GM12872 (cell line): Measurements from ENCODE around the gene C1S.

Experiments
- TF ChIP-seq, protein P1 (sequence below): IDR thresholded peaks from 3 replicates; pipeline ENCODE4 v1.5.1; 2011; ENCODE audit warnings: low read depth, mild to moderate bottlenecking, low read length, moderate library complexity; ENCODE audit not compliant: insufficient read depth

Gene C1S

DNA sequence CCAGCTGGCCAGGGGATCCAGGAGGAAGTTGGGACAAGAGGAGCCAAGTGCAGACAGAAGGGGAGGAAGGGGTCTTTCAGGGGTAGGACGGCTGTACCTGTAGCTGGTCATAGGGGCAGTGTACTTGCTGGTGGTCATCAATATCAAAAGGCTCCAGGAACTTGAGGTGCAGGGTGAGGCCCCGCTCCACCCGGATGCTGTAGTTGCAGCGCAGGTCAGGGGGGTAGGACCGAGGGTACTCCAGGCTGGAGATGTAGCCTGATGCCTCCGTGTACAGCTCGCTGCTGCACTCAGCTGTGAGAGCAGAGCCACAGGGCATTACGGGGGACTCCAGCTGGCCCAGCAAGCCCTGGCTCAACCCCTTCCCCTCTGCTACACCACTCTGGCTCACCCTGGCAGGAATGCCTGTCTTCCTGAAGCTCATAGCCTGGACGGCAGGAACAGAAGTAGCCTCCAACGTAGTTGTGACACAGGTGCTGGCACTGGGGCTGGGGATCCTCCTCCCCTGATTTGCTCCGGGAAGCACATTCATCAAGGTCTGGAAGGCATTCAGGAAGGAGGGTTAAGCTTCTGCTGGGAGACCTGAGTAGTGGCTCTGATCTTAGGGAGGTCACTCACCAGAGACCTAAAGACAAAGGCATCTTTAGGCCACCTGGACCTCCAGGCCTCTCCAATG lies 28.8 kb downstream of the C1S start:
- TF ChIP-seq, protein P1, sequence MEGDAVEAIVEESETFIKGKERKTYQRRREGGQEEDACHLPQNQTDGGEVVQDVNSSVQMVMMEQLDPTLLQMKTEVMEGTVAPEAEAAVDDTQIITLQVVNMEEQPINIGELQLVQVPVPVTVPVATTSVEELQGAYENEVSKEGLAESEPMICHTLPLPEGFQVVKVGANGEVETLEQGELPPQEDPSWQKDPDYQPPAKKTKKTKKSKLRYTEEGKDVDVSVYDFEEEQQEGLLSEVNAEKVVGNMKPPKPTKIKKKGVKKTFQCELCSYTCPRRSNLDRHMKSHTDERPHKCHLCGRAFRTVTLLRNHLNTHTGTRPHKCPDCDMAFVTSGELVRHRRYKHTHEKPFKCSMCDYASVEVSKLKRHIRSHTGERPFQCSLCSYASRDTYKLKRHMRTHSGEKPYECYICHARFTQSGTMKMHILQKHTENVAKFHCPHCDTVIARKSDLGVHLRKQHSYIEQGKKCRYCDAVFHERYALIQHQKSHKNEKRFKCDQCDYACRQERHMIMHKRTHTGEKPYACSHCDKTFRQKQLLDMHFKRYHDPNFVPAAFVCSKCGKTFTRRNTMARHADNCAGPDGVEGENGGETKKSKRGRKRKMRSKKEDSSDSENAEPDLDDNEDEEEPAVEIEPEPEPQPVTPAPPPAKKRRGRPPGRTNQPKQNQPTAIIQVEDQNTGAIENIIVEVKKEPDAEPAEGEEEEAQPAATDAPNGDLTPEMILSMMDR, result no peak

DNA sequence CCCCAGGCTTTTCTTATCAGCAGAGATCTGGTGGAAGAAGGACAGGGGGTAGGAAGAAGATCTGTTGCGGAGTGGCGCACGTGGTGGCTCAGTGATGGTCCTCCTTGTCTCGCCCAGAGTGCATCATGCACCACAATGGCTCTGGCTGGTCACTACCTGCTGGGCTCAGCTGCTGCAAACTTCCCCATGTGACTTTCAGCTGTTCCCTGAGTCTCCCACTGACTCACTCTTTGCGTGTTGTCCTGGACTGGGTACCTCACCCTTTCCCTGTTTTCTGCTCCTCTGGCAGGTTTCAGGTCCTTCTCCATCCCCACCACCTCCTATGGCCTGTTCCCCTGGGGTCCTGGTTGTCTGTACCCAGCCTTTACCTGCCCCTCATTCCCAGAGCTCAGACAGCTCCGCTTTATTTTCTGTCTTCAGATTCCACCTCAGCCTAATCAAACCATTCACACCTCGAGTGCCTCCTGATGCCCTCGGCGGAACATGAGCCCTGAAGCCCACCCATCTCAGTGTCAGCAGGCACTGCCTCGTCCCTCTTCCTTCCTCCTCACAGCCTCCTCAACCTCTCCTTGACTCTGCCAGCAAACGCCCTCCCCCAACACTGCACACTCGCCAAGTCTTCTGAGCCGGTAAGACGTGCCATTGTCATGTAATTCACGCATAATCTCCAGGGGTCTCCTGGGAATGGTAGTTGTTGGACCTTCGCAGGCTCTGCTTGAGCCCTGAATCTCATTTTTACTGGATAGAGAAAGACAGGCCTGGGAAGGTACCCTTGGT lies 29.9 kb downstream of the C1S start:
- TF ChIP-seq, protein P1, result no peak

DNA sequence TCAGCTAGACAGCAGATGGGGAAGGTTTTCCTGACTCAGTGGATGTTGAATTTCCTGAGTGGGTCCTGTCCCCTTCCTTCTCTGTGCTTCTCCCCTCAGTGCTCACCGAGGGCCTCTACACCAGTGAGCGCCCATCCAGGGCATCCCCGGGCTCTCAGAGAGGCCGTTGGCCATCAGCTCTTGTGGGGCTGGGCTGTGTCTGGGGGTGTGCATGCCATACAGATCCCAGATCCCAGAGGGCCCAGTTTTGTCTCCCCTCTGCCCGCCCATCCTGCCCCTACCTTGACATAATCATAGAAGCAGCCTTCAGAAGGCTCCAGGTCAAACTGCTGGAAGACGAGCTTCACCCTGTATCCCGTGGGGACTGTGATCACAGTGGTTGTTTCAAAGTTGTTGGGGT lies 30.7 kb downstream of the C1S start:
- TF ChIP-seq, protein P1, result no peak

DNA sequence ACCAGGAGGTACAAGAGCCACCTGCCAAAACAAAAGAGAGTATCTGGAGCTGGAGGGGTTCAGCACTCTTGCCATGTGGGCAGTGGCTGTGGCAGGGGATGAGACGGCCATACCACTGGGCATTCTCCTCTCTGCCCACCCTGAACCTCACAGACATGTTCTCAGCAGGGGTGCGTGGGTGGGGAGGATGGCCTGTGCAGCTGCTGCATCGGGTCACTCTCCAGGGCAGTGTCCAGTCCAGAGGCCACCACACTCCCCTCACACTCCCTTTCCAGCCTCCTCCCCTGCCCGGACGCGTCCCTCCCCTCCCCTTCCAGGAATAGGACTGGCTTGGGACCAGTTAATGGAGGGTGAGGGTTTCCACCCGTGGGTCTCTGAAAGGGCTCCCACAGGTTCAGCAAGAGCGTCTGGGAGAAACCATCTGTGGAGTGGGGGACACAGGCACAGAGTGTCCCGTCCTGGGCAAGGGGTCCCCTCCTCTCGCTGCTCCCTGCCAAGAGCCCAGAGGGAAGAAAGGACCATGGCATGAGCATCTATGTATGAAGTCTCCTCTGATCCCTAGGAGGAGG lies 31.2 kb downstream of the C1S start:
- TF ChIP-seq, protein P1, result no peak

DNA sequence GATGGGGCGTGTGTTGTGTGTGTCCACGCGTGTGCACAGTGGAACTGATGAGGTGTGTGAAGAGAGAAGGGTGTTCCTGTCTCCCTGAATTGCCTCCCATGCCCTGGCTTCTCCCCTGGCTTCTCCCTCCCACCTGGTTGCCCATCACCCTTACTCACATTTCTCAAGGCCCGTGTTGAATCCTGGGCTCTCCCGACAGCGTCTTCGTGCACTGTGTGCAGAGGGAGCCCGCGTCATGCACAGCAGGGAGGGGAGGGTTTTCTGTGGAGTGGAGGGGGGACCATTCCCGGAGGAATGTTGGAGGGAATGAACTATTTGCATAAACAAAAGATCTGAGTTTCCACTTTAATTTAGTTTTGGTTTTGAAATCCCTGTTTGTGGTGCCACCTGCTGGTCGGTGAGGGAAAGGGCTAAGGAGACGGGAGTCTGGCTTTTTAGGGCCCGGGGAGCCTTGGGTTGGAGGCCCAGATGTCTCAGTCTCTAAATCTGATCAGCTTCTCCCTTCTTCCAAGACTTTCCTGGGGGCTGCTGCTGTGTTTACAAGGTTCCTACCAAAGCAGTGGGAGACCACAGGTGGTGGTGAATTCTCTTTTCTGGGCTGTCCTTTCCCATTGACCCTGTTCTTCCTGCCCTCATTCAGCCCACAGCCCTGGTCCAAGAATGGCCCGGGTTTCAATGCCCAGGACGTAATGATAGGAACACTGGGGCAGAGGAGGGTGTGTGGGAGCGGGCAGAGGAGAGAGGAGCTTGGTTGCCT lies 31.9 kb downstream of the C1S start, which contains the start of gene C1R:
Gene C1R, minus strand, starts transcription at position 217 of the 757 bp plus-strand sequence. Its CDS starts 57 bp downstream, at position 160.
- TF ChIP-seq, protein P1, result peak; percentile 89

DNA sequence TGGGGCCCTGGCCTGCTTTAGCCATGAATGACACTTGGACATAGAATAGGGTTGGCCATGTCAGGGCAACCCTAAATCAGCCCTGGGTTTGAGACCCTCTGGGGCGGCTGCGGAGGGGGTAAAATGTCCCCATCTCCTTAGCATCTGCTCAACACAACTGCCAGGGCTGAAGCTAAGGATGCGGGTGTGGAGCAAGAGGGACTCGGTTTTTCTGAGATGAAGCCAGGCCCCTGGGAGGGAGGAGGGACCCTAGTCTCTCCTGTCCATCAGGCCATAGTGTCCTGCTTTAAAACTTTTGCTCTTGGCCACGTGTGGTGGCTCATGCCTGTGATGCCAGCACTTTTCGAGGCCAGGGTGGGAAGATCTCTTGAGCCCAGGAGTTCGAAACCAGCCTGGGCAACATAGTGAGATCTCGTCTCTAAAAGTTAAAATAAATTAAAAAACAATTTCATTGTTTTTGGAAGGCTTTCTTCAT lies 32.5 kb downstream of the C1S start:
- TF ChIP-seq, protein P1, result no peak

DNA sequence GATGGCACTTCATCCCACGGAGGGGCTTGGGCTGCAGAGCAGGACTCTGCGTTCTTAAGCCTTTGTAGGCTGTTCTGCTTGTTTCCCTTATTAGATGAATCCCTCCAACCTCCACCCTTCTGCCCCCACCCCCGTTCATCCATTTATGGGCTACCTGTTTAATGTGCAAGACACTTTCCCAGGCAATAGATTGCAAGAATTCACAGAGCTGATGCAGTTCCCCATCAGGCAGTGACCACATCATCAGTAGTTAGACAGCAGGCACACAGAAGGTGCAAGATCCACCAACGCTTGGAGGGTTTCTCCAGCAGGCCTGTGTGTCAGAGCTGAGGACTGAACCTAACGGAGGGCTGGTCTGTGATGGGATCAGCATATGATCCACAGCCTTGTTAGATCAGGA lies 33.0 kb downstream of the C1S start:
- TF ChIP-seq, protein P1, result no peak
